CD4-positive, CD25-positive, alpha-beta regulatory T cell (primary cell): Measurements from ENCODE around the gene RPTOR. TPM values are rescaled to one million over a fixed set of nuclear protein-coding genes. Genes with fewer than 3 reads are reported as not detected.

Experiments
- ATAC-seq, 2 donors: fragments of 150-1000 bp; cut with Tn5 transposase; one replicate each; pipeline ENCODE4 v1.10.0; 2021; ENCODE audit warnings: low read depth in 2 of 2, moderate number of reproducible peaks in 2 of 2, moderate library complexity in 1 of 2
- DNase-seq, 3 donors: peaks; one replicate each; pipeline versions ENCODE4 v3.0.0 to v3.0.0-alpha.2; 2012 to 2022; ENCODE audit warnings: mixed read lengths in 1 of 3
- H3K27ac ChIP-seq: one replicate; pipeline ENCODE4 v1.7.0; 2013; ENCODE audit warnings: mild to moderate bottlenecking, low read length; ENCODE audit not compliant: insufficient read depth, poor library complexity, severe bottlenecking
- H3K27me3 ChIP-seq: one replicate; pipeline ENCODE4 v1.7.0; 2013; ENCODE audit warnings: low read length; ENCODE audit not compliant: control insufficient read depth, insufficient read depth
- H3K36me3 ChIP-seq: one replicate; pipeline ENCODE4 v1.7.0; 2013; ENCODE audit warnings: mild to moderate bottlenecking, low read length, moderate library complexity; ENCODE audit not compliant: control insufficient read depth, insufficient read depth
- H3K4me1 ChIP-seq: 2 replicates; pipeline ENCODE4 v1.7.0; 2013; ENCODE audit warnings: mild to moderate bottlenecking, low read length; ENCODE audit not compliant: insufficient read depth, control insufficient read depth, poor library complexity, severe bottlenecking
- H3K4me3 ChIP-seq: one replicate; pipeline ENCODE4 v1.7.0; 2013; ENCODE audit warnings: low read depth, mild to moderate bottlenecking, low read length, moderate library complexity
- H3K9me3 ChIP-seq, 2 experiments: 1 replicate in 1 of 2; 2 replicates in 1 of 2; pipeline ENCODE4 v1.7.0; 2013; ENCODE audit warnings: low read length in 2 of 2, mild to moderate bottlenecking in 1 of 2, moderate library complexity in 1 of 2; ENCODE audit not compliant: control insufficient read depth in 2 of 2
- H3K27ac Mint-ChIP-seq, 3 donors: one replicate each; pipeline ENCODE4 v1.8.0; 2020 to 2022; ENCODE audit warnings: mild to moderate bottlenecking in 3 of 3, mixed read lengths in 3 of 3, moderate library complexity in 2 of 3
- H3K27me3 Mint-ChIP-seq: one replicate; pipeline ENCODE4 v1.8.0; 2022; ENCODE audit warnings: mild to moderate bottlenecking, mixed read lengths
- H3K36me3 Mint-ChIP-seq: one replicate; pipeline ENCODE4 v1.8.0; 2020; ENCODE audit warnings: mixed read lengths
- H3K4me1 Mint-ChIP-seq, 4 donors: one replicate each; pipeline ENCODE4 v1.8.0; 2020 to 2022; ENCODE audit warnings: mixed read lengths in 4 of 4, mild to moderate bottlenecking in 1 of 4
- H3K4me3 Mint-ChIP-seq, 4 donors: one replicate each; pipeline ENCODE4 v1.8.0; 2020 to 2022; ENCODE audit warnings: mild to moderate bottlenecking in 4 of 4, mixed read lengths in 4 of 4, moderate library complexity in 3 of 4
- H3K9me3 Mint-ChIP-seq, 7 donors: one replicate each; pipeline ENCODE4 v1.8.0; 2020 to 2022; ENCODE audit warnings: mixed read lengths in 7 of 7, mild to moderate bottlenecking in 3 of 7, moderate library complexity in 2 of 7
- polyA plus RNA-seq, 4 donors: library from polyadenylated mRNA; unstranded; fragments of 300-500 nt; fragmentation: Illumina TruSeq; gene quantifications; one replicate each; pipeline ENCODE4 v1.2.3, GENCODE V29; 2021
- total RNA-seq: library from RNA; stranded (reverse); gene quantifications from one replicate; pipeline ENCODE4 v1.2.3, GENCODE V29; 2022

RPTOR gene
- total and polyA plus RNA-seq, 5 donors from 2014 or later, result 4.7 to 70.1 (median 8.2) TPM

DNA sequence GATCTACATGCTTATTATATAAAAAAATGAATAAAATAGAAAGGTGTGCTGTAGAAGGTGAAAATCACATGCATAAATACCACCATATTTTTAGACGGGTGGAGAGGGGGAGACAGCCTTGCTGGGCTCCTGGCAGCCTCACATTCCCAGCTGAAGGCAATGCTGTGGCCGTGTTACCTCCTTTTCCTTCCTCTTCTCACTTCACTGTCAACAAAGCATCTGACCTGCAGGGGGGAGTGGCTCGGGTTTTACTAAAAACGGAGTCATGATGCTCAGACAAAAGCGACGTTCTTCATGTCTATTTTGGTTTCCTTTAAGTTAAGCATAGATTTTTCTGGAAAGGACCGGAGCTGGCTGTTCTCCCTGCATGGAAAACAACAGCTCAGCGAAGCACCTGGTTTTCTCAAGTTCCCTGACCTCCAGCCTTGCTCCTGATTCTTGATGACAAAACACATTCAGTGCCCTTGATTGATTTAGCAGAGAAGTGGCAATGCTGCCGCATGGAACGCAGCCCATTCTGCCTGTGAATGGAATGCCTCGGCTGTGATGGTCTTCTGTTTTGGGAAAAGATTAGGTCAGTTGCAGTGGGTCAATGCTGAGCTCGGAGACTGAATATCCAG is 5.5 kb upstream of the RPTOR start:
- H3K27ac ChIP-seq, result no peak overlapping the region
- H3K4me1 ChIP-seq, result no peaks in the 10 kb centered on the region
- H3K9me3 ChIP-seq, result no peaks in the 10 kb centered on the region
- H3K27me3 ChIP-seq, result peaks cover 4% of the 10 kb centered on the region
- H3K4me3 ChIP-seq, result no peak overlapping the region
- no peaks in the 10 kb centered on the region for H3K9me3 Mint-ChIP-seq
- H3K36me3 ChIP-seq, result no peaks in the 10 kb centered on the region
- H3K4me3 Mint-ChIP-seq, result no peak overlapping the region
- H3K36me3 Mint-ChIP-seq, result no peaks in the 10 kb centered on the region
- H3K27me3 Mint-ChIP-seq, result peaks cover 27% of the 10 kb centered on the region
- H3K4me1 Mint-ChIP-seq, result peaks cover 0 to 6% (median 0%) of the 10 kb centered on the region in 4 donors
- H3K27ac Mint-ChIP-seq, result peak overlapping the region in 1 of 3 donors; percentile 63
- DNase-seq (peak in 1 of 3 donors; percentile 37), ATAC-seq (no peak)

DNA sequence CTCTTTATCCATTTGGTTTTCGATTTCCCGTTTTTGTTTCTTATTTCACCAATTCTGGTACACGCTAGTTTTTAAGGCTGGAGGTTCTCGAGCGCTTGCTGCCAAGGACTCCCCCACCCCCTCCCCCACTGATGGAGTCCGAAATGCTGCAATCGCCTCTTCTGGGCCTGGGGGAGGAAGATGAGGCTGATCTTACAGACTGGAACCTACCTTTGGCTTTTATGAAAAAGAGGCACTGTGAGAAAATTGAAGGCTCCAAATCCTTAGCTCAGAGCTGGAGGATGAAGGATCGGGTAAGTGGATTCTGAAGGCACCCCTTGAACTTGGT is 825 bp downstream of the RPTOR start:
- H3K9me3 ChIP-seq, result no peaks in the 10 kb centered on the region
- peaks cover 4% of the 10 kb centered on the region for H3K27me3 ChIP-seq
- Mint-ChIP-seq H3K4me1 (peaks cover 17 to 42% (median 33%) of the 10 kb centered on the region in 4 donors), H3K27me3 (peaks cover 10% of the 10 kb centered on the region), H3K27ac (peak overlapping the region in 2 of 3 donors; percentile 71 to 93), H3K4me3 (peak overlapping the region; percentile 93 to 94 (median 93)), H3K9me3 (no peaks in the 10 kb centered on the region), H3K36me3 (peaks cover 6% of the 10 kb centered on the region)
- H3K36me3 ChIP-seq, result no peaks in the 10 kb centered on the region
- peak in 1 of 3 donors; percentile 10 for DNase-seq
- H3K4me1 ChIP-seq, result peaks cover 19% of the 10 kb centered on the region
- H3K27ac ChIP-seq, result no peak overlapping the region
- ATAC-seq, result no peak
- H3K4me3 ChIP-seq, result peak overlapping the region; percentile 85

DNA sequence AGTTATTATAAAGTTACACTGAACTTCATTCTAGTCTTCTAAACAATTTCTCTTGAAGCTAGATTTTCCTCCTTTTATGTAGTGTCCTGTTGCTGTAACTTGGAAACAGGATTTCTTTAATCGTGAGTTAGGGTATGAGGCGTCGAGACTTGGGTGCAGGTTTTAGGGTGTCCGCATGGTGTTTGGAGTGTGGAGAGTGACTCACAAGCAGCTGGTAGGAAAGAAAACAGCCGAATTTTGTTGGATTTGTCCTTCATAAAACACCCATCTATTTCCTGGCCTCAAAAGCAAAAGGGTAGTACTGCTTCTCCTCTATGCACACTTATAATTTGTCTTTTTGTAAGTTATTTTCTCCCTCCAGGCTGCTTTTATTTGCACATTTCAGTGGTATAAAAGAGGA is 1.6 kb downstream of the RPTOR start:
- H3K27ac Mint-ChIP-seq, result peak overlapping the region in 1 of 3 donors; percentile 52
- no peak for ATAC-seq

DNA sequence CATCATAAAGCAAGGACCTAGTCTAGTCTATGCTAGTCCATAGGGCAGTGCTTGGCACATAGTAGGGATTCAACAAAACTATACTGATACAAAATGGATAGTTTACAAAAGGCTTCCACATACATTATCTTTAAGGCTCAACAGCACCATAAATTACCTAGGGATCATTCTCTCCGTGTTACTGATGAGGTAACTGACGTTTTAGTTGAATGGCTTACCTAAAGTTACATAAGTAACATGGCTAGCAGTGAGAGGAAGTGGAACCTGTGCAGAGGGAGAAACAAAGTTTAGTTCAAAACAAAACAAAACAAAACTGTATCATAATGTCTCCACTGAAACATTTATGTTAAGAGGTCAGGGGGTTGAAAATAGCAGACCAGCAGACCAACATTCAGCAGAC is 7.9 kb downstream of the RPTOR start:
- peaks cover 25% of the 10 kb centered on the region for H3K36me3 Mint-ChIP-seq
- no peak overlapping the region for H3K4me3 ChIP-seq
- H3K27ac ChIP-seq, result no peak overlapping the region
- H3K4me3 Mint-ChIP-seq, result no peak overlapping the region
- DNase-seq (no peak), ATAC-seq (no peak)
- H3K4me1 Mint-ChIP-seq, result peaks cover 5 to 39% (median 23%) of the 10 kb centered on the region in 4 donors
- H3K27me3 ChIP-seq, result no peaks in the 10 kb centered on the region
- H3K4me1 ChIP-seq, result no peaks in the 10 kb centered on the region
- no peaks in the 10 kb centered on the region for H3K36me3 ChIP-seq
- H3K27ac Mint-ChIP-seq, result peak overlapping the region in 1 of 3 donors; percentile 35
- no peaks in the 10 kb centered on the region for H3K9me3 ChIP-seq
- no peaks in the 10 kb centered on the region for H3K27me3 Mint-ChIP-seq
- no peaks in the 10 kb centered on the region for H3K9me3 Mint-ChIP-seq

More for the DNA sequence above, 1.6 kb downstream of the RPTOR start:
- peaks cover 4% of the 10 kb centered on the region for H3K27me3 ChIP-seq
- Mint-ChIP-seq H3K4me1 (peaks cover 20 to 49% (median 37%) of the 10 kb centered on the region in 4 donors), H3K4me3 (peak overlapping the region; percentile 62 to 94 (median 92)), H3K36me3 (peaks cover 6% of the 10 kb centered on the region), H3K9me3 (no peaks in the 10 kb centered on the region), H3K27me3 (peaks cover 10% of the 10 kb centered on the region)
- H3K36me3 ChIP-seq, result no peaks in the 10 kb centered on the region
- peaks cover 19% of the 10 kb centered on the region for H3K4me1 ChIP-seq
- H3K4me3 ChIP-seq, result peak overlapping the region; percentile 85
- no peak overlapping the region for H3K27ac ChIP-seq
- no peak for DNase-seq
- no peaks in the 10 kb centered on the region for H3K9me3 ChIP-seq

DNA sequence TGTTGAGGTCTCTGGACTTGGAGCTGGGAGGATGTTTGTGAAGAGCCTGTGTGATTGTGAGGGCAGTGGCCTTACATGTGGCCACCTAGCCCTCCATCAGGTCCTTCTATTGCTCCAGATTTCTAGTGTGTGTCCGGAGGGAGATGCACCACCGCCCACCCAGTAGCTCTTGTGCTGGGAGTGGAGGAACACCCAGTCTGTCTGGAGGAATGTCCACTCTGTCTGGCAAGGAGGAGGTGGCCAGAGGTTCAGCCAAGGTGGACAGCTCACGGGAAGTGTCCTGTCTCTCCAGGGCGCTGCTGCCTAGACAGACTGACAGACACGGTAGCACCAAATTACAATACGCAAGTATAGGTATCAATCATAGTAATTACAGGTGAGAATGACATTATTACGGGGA is 10.6 kb downstream of the RPTOR start:
- no peaks in the 10 kb centered on the region for H3K36me3 ChIP-seq
- no peaks in the 10 kb centered on the region for H3K9me3 ChIP-seq
- Mint-ChIP-seq H3K27ac (no peak overlapping the region), H3K9me3 (no peaks in the 10 kb centered on the region), H3K4me1 (peaks cover 0 to 30% (median 22%) of the 10 kb centered on the region in 4 donors), H3K36me3 (peaks cover 20% of the 10 kb centered on the region), H3K27me3 (no peaks in the 10 kb centered on the region), H3K4me3 (no peak overlapping the region)
- H3K27ac ChIP-seq, result no peak overlapping the region
- ATAC-seq (no peak), DNase-seq (no peak)
- H3K4me1 ChIP-seq, result no peaks in the 10 kb centered on the region
- no peaks in the 10 kb centered on the region for H3K27me3 ChIP-seq
- no peak overlapping the region for H3K4me3 ChIP-seq

DNA sequence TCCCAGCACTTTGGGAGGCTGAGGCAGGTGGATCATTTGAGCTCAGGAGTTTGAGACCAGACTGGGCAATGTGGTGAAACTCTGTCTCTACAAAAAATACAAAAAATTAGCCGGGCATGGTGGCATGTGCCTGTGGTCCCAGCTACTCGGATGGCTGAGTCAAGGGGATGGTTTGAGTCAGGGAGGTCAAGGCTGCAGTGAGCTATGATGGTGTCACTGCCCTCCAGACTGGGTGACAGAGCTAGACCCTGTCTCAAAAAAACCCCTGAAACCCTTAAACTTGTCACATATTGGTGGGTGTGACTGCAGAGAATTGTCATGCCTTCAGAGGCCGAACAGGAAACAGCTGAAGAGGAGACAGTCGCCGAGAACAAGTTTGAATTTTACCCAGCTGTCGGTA is 13.4 kb downstream of the RPTOR start:
- DNase-seq (no peak), ATAC-seq (no peak)
- H3K4me3 ChIP-seq, result no peak overlapping the region
- peaks cover 0 to 26% (median 12%) of the 10 kb centered on the region in 4 donors for H3K4me1 Mint-ChIP-seq
- no peaks in the 10 kb centered on the region for H3K4me1 ChIP-seq
- no peaks in the 10 kb centered on the region for H3K27me3 ChIP-seq
- H3K27me3 Mint-ChIP-seq, result no peaks in the 10 kb centered on the region
- H3K27ac ChIP-seq, result no peak overlapping the region
- no peak overlapping the region for H3K4me3 Mint-ChIP-seq
- H3K9me3 ChIP-seq, result no peaks in the 10 kb centered on the region
- H3K36me3 ChIP-seq, result no peaks in the 10 kb centered on the region
- H3K36me3 Mint-ChIP-seq, result peaks cover 12% of the 10 kb centered on the region
- H3K9me3 Mint-ChIP-seq, result no peaks in the 10 kb centered on the region
- no peak overlapping the region for H3K27ac Mint-ChIP-seq

DNA sequence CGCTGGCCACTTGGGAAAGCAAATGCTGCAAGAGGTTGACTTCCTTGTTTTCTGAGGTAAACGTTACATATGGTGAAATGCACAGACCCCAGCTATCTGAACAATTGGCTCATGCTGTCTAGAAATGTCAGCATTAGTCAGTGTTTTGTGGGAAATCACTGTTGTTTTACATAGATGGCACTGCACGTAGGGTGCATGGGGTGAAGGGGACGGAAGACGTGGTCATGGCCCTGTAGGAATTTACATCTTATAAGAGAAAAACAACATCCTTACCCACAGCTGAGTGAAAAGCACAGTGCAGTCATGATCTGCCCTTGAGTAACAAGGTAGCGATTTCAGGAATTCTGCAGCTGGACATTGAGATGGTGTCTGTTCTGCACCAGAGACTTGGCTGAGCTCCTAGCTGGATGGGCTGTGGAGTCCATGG is 15.2 kb downstream of the RPTOR start:
- no peaks in the 10 kb centered on the region for H3K4me1 ChIP-seq
- no peaks in the 10 kb centered on the region for H3K36me3 ChIP-seq
- DNase-seq, result no peak
- no peak overlapping the region for H3K4me3 ChIP-seq
- Mint-ChIP-seq H3K27me3 (no peaks in the 10 kb centered on the region), H3K27ac (no peak overlapping the region), H3K4me1 (peaks cover 3 to 29% (median 12%) of the 10 kb centered on the region in 4 donors), H3K4me3 (no peak overlapping the region), H3K36me3 (peaks cover 15% of the 10 kb centered on the region), H3K9me3 (no peaks in the 10 kb centered on the region)
- no peak overlapping the region for H3K27ac ChIP-seq
- no peaks in the 10 kb centered on the region for H3K27me3 ChIP-seq
- ATAC-seq, result no peak
- no peaks in the 10 kb centered on the region for H3K9me3 ChIP-seq

DNA sequence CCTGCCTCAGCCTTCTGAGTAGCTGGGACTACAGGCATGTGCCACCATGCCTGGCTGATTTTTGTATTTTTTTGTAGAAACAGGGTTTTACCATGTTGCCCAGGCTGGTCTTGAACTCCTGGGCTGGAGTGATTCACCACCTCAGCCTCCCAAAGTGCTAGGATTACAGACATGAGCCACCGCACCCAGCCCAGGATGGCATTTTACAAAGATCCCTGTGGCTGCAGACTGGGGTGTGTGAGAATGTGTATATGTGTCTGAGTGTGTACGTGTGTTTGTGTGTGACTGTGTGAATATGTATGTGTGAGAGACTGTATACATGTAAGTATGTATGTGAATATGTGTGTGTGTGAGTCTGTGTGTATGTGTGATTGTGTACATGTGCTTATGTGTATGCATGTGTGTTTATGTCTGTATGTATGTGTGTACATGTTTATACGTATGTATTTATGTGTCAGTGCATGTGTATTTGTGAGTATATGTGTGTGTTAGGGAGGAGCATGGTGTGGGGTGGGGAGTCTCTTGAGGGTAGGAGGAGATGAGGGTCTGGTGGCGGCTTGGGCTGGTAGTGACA is 17.0 kb downstream of the RPTOR start:
- Mint-ChIP-seq H3K4me3 (no peak overlapping the region), H3K27ac (peak overlapping the region in 2 of 3 donors; percentile 48 to 85), H3K27me3 (no peaks in the 10 kb centered on the region), H3K9me3 (no peaks in the 10 kb centered on the region), H3K4me1 (peaks cover 6 to 28% (median 17%) of the 10 kb centered on the region in 4 donors), H3K36me3 (peaks cover 3% of the 10 kb centered on the region)
- ATAC-seq, result no peak
- Histone ChIP-seq H3K27me3 (no peaks in the 10 kb centered on the region), H3K27ac (no peak overlapping the region), H3K36me3 (no peaks in the 10 kb centered on the region), H3K4me1 (no peaks in the 10 kb centered on the region), H3K4me3 (no peak overlapping the region), H3K9me3 (no peaks in the 10 kb centered on the region)
- DNase-seq, result no peak
